ENCODE measurements around the gene TP53RK.

The TP53RK gene

DNA sequence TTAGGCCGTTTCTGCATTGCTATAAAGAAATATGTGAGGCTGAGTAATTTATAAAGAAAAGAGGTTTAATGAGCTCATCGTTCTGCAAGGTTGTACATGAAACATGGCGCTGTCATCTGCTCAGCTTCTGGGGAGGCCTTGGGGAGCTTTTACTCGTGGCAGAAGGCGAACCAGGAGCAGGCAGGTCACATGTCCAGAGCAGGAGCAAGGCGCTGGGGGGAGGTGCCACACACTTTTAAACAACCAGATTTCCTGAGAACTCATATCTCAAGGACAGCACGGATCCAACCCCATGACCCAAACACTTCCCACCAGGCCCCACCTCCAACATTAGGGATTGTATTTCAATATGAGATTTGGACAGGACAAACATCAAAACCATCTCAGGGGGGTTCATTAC is 31.6 kb downstream of the TP53RK start:
- no peak overlapping the region for H3K9ac ChIP-seq (ENCODE audit: low read length)
- no peak overlapping the region for H3K14ac ChIP-seq (ENCODE audit: low read length in 2 of 2)
- no peak overlapping the region for H3K4me2 ChIP-seq (ENCODE audit: low read length, poor library complexity, severe bottlenecking)
- H2BK12ac ChIP-seq (ENCODE audit: low read length in 2 of 2): no peak overlapping the region
- H4K91ac ChIP-seq (ENCODE audit: low read length): no peak overlapping the region
- no peaks in the 10 kb centered on the region for H3K79me1 ChIP-seq (replicated peaks; ENCODE audit: low read length, poor library complexity, severe bottlenecking)
- no peak overlapping the region for H4K8ac ChIP-seq (ENCODE audit: low read length)
- H2AK5ac ChIP-seq (ENCODE audit: low read length, severe bottlenecking): no peak overlapping the region
- no peaks in the 10 kb centered on the region for H3K4me1 ChIP-seq (ENCODE audit: control insufficient read depth, insufficient read depth, low read depth, low read length)
- H2AFZ ChIP-seq (ENCODE audit: low read depth, low read length): no peak overlapping the region
- no peak overlapping the region for H3K27ac ChIP-seq (ENCODE audit: low read length, poor library complexity, severe bottlenecking)
- DNase-seq: no peak
- no peaks in the 10 kb centered on the region for H3K27me3 ChIP-seq (ENCODE audit: control insufficient read depth in 1 of 2, insufficient read depth in 1 of 2, low read length in 2 of 2)
- H3K4me3 ChIP-seq (ENCODE audit: insufficient read depth in 1 of 2, low read depth in 1 of 2, low read length in 2 of 2): no peak overlapping the region
- H3K9me3 ChIP-seq (ENCODE audit: control insufficient read depth, low read length): peaks cover 9% of the 10 kb centered on the region
- peaks cover 0 to 23% of the 10 kb centered on the region in 2 experiments for H3K36me3 ChIP-seq (ENCODE audit: control insufficient read depth in 1 of 2, insufficient read depth in 2 of 2, low read depth in 1 of 2, low read length in 2 of 2)
- H2BK5ac ChIP-seq (ENCODE audit: low read depth, low read length, poor library complexity, severe bottlenecking): no peak overlapping the region
- 82% methylated on average over 6 of the region's 7 CpGs for WGBS
- no peak overlapping the region for H2BK120ac ChIP-seq (ENCODE audit: low read depth, low read length)
- H3K4ac ChIP-seq (ENCODE audit: low read depth in 1 of 2, low read length in 2 of 2): no peak overlapping the region
- no peak overlapping the region for H3K18ac ChIP-seq (ENCODE audit: low read depth in 1 of 2, low read length in 2 of 2)
- no peak overlapping the region for H2BK15ac ChIP-seq (ENCODE audit: low read depth, poor library complexity, severe bottlenecking)
- H3K23ac ChIP-seq (ENCODE audit: low read length in 2 of 2): no peak overlapping the region

DNA sequence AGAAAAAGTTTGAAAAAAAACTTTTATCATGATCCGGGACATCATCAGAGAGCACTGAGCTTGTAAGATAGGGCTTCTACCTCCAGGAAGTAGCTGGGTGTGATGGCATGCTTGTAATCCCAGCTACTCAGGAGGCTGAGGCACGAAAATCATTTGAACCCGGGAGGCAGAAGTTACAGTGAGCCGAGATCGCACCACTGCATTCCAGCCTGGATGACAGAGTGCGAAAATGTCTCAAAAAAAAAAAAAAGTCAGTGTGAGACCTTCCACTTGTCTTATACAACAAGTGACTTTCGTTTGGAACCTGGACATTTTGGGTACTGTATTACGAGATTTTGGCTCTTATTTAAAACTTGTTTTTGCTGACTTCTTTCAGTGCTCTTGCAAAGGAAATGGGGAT is 32.1 kb downstream of the TP53RK start:
- H2AK5ac ChIP-seq (ENCODE audit: low read length, severe bottlenecking): no peak overlapping the region
- 84% methylated on average over 7 of the region's 8 CpGs for WGBS
- DNase-seq: no peak

DNA sequence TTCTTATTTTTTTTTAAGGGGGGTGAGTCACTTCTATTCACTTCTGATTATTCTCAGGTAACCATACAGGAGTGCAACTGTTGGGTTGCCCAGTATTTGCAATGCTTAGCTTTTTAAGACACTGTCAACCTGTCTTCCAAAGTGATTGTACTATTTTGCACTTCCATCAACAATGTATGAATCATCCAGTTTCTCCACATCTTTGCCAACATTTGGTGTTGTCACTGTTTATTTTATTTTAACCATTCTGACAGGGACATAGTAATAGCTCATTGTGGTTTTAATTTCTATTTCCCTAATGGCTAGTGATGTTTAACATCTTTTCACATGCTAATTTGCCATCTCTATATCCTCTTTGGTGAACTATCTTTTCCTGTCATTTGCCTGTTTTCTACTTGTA is 36.5 kb downstream of the TP53RK start:
- H3K4ac ChIP-seq (ENCODE audit: low read depth in 1 of 2, low read length in 2 of 2): no peak overlapping the region
- H3K14ac ChIP-seq (ENCODE audit: low read length in 2 of 2): no peak overlapping the region
- no peaks in the 10 kb centered on the region for H3K79me1 ChIP-seq (replicated peaks; ENCODE audit: low read length, poor library complexity, severe bottlenecking)
- no peak overlapping the region for H2BK15ac ChIP-seq (ENCODE audit: low read depth, poor library complexity, severe bottlenecking)
- no peak overlapping the region for H4K91ac ChIP-seq (ENCODE audit: low read length)
- H3K4me2 ChIP-seq (ENCODE audit: low read length, poor library complexity, severe bottlenecking): no peak overlapping the region
- H2AFZ ChIP-seq (ENCODE audit: low read depth, low read length): no peak overlapping the region
- no peak overlapping the region for H2BK5ac ChIP-seq (ENCODE audit: low read depth, low read length, poor library complexity, severe bottlenecking)
- no peaks in the 10 kb centered on the region for H3K36me3 ChIP-seq (ENCODE audit: control insufficient read depth in 1 of 2, insufficient read depth in 2 of 2, low read depth in 1 of 2, low read length in 2 of 2)
- no peak overlapping the region for H3K18ac ChIP-seq (ENCODE audit: low read depth in 1 of 2, low read length in 2 of 2)
- H3K9me3 ChIP-seq (ENCODE audit: control insufficient read depth, low read length): no peaks in the 10 kb centered on the region
- H3K4me1 ChIP-seq (ENCODE audit: control insufficient read depth, insufficient read depth, low read depth, low read length): peaks cover 6% of the 10 kb centered on the region
- H3K23ac ChIP-seq (ENCODE audit: low read length in 2 of 2): no peak overlapping the region
- DNase-seq: no peak
- H2BK120ac ChIP-seq (ENCODE audit: low read depth, low read length): no peak overlapping the region
- no peak overlapping the region for H2AK5ac ChIP-seq (ENCODE audit: low read length, severe bottlenecking)
- no peak overlapping the region for H3K27ac ChIP-seq (ENCODE audit: low read length, poor library complexity, severe bottlenecking)
- H4K8ac ChIP-seq (ENCODE audit: low read length): no peak overlapping the region
- H3K9ac ChIP-seq (ENCODE audit: low read length): no peak overlapping the region
- H3K27me3 ChIP-seq (ENCODE audit: control insufficient read depth in 1 of 2, insufficient read depth in 1 of 2, low read length in 2 of 2): peaks cover 31 to 33% of the 10 kb centered on the region in 2 experiments
- no peak overlapping the region for H3K4me3 ChIP-seq (ENCODE audit: insufficient read depth in 1 of 2, low read depth in 1 of 2, low read length in 2 of 2)
- no peak overlapping the region for H2BK12ac ChIP-seq (ENCODE audit: low read length in 2 of 2)

More for the DNA sequence above, 32.1 kb downstream of the TP53RK start:
- Histone ChIP-seq H2BK15ac (ENCODE audit: low read depth, poor library complexity, severe bottlenecking) (no peak overlapping the region), H3K27ac (ENCODE audit: low read length, poor library complexity, severe bottlenecking) (no peak overlapping the region), H2BK12ac (ENCODE audit: low read length in 2 of 2) (no peak overlapping the region), H3K4me3 (ENCODE audit: insufficient read depth in 1 of 2, low read depth in 1 of 2, low read length in 2 of 2) (no peak overlapping the region), H3K14ac (ENCODE audit: low read length in 2 of 2) (no peak overlapping the region), H3K79me1 (replicated peaks; ENCODE audit: low read length, poor library complexity, severe bottlenecking) (no peaks in the 10 kb centered on the region), H3K27me3 (ENCODE audit: control insufficient read depth in 1 of 2, insufficient read depth in 1 of 2, low read length in 2 of 2) (peaks cover 2% of the 10 kb centered on the region in 2 experiments), H3K4ac (ENCODE audit: low read depth in 1 of 2, low read length in 2 of 2) (no peak overlapping the region), H3K4me2 (ENCODE audit: low read length, poor library complexity, severe bottlenecking) (no peak overlapping the region), H2BK120ac (ENCODE audit: low read depth, low read length) (no peak overlapping the region), H3K36me3 (ENCODE audit: control insufficient read depth in 1 of 2, insufficient read depth in 2 of 2, low read depth in 1 of 2, low read length in 2 of 2) (peaks cover 0 to 18% of the 10 kb centered on the region in 2 experiments), H3K18ac (ENCODE audit: low read depth in 1 of 2, low read length in 2 of 2) (no peak overlapping the region), H3K9ac (ENCODE audit: low read length) (no peak overlapping the region), H3K4me1 (ENCODE audit: control insufficient read depth, insufficient read depth, low read depth, low read length) (no peaks in the 10 kb centered on the region), H4K8ac (ENCODE audit: low read length) (no peak overlapping the region), H4K91ac (ENCODE audit: low read length) (no peak overlapping the region), H3K23ac (ENCODE audit: low read length in 2 of 2) (no peak overlapping the region), H2BK5ac (ENCODE audit: low read depth, low read length, poor library complexity, severe bottlenecking) (no peak overlapping the region), H3K9me3 (ENCODE audit: control insufficient read depth, low read length) (peaks cover 9% of the 10 kb centered on the region), H2AFZ (ENCODE audit: low read depth, low read length) (no peak overlapping the region)

DNA sequence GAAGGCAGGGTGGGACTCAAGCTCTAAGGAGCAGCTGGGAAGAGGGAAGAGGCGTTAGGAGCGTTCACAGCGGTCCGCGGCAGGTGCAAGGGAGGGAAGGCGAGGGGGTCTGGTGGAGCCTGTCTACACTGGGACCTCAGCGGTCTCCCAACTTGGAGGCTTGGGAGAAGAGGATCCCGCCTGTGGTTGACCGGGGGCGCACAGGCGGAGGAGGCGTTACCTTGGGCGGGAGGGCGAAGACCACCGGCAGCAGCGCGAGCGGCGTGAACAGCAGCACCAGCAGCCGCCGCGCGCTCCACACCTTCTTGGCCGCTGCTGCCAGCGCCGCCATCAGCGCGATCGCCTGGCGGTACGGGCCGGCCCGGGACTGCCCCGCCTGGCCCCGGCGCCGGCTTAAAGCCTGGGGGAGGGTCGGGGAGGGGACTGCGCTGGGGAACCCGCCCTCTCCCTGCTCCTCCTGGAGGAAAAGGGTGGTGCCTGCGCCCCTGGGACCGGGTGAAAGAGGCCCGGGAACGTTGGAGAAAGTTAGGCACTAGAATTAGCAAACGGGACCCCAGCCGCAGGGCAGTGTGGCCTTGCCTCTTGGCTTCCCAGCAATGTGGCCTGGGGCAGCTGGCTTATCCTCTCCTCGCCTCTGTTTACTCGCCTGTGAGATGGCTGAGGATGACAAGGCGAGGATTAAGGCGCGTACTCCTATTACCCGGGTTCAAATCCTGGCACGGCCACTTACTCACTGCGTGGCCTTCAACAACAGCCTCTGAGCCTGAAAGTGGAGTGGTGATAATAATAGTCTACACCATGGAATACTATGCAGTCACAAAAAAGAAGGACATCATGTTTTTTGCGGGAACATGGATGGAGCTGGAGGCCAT is 37.9 kb downstream of the TP53RK start, which contains the start of gene SLC13A3:
Gene SLC13A3 (minus strand): TSS at position 369 of the 872 bp plus-strand sequence. CDS start 38 bp downstream, at position 331.
- Histone ChIP-seq H3K27ac (ENCODE audit: low read length, poor library complexity, severe bottlenecking) (no peak within 1 kb of the TSS), H2BK120ac (ENCODE audit: low read depth, low read length) (no peak within 1 kb of the TSS), H3K9me3 (ENCODE audit: control insufficient read depth, low read length) (no peaks in the 10 kb centered on the region), H2BK12ac (ENCODE audit: low read length in 2 of 2) (no peak within 1 kb of the TSS), H3K14ac (ENCODE audit: low read length in 2 of 2) (no peak within 1 kb of the TSS), H3K4me1 (ENCODE audit: control insufficient read depth, insufficient read depth, low read depth, low read length) (peaks cover 6% of the 10 kb centered on the region), H4K91ac (ENCODE audit: low read length) (no peak within 1 kb of the TSS), H2BK5ac (ENCODE audit: low read depth, low read length, poor library complexity, severe bottlenecking) (no peak within 1 kb of the TSS), H2AFZ (ENCODE audit: low read depth, low read length) (no peak within 1 kb of the TSS), H3K79me1 (replicated peaks; ENCODE audit: low read length, poor library complexity, severe bottlenecking) (no peaks in the 10 kb centered on the region), H4K8ac (ENCODE audit: low read length) (no peak within 1 kb of the TSS), H3K27me3 (ENCODE audit: control insufficient read depth in 1 of 2, insufficient read depth in 1 of 2, low read length in 2 of 2) (peaks cover 31 to 33% of the 10 kb centered on the region in 2 experiments), H2AK5ac (ENCODE audit: low read length, severe bottlenecking) (no peak within 1 kb of the TSS), H2BK15ac (ENCODE audit: low read depth, poor library complexity, severe bottlenecking) (no peak within 1 kb of the TSS), H3K9ac (ENCODE audit: low read length) (peak within 1 kb of the TSS; percentile 8), H3K23ac (ENCODE audit: low read length in 2 of 2) (no peak within 1 kb of the TSS), H3K36me3 (ENCODE audit: control insufficient read depth in 1 of 2, insufficient read depth in 2 of 2, low read depth in 1 of 2, low read length in 2 of 2) (no peaks in the 10 kb centered on the region), H3K4me2 (ENCODE audit: low read length, poor library complexity, severe bottlenecking) (no peak within 1 kb of the TSS), H3K4ac (ENCODE audit: low read depth in 1 of 2, low read length in 2 of 2) (no peak within 1 kb of the TSS), H3K4me3 (ENCODE audit: insufficient read depth in 1 of 2, low read depth in 1 of 2, low read length in 2 of 2) (peak within 1 kb of the TSS in 1 of 2 experiments; percentile 53), H3K18ac (ENCODE audit: low read depth in 1 of 2, low read length in 2 of 2) (no peak within 1 kb of the TSS)
- no peak for DNase-seq
- WGBS: 21% methylated on average over 47 of the region's 55 CpGs
